ENCODE measurements around the gene CDIP1.
"Not testable (repeated sequence)": the region's sequence is repeated elsewhere in the genome, so short reads cannot be mapped to it uniquely, and the experiment has no call there.

Gene CDIP1

GRCh38 chr16:4576008-4576407, 37.4 kb upstream of the CDIP1 start:
- Mint-ChIP-seq H3K4me1 (no peaks in the 10 kb centered on the region), H3K9me3 (no peaks in the 10 kb centered on the region)
- TF ChIP-seq CTCF (IDR thresholded peaks at IDR 0.05) = no peak

GRCh38 chr16:4574919-4575705, 36.5 kb upstream of the CDIP1 start:
- TF ChIP-seq CTCF (IDR thresholded peaks at IDR 0.05) = no peak
- no peak for DNase-seq
- H3K4me3 Mint-ChIP-seq = no peak overlapping the region

More at GRCh38 chr16:4576008-4576407, 37.4 kb upstream of the CDIP1 start:
- Mint-ChIP-seq H3K27ac (no peak overlapping the region), H3K4me3 (no peak overlapping the region), H3K36me3 (ENCODE audit: low read depth) (no peaks in the 10 kb centered on the region), H3K27me3 (ENCODE audit: low read depth, poor library complexity) (peaks cover 8% of the 10 kb centered on the region)
- no peak for DNase-seq

GRCh38 chr16:4573926-4574325, 35.4 kb upstream of the CDIP1 start:
- not testable (repeated sequence) for H3K9me3 Mint-ChIP-seq; H3K27ac Mint-ChIP-seq; H3K36me3 Mint-ChIP-seq (ENCODE audit: low read depth); H3K4me1 Mint-ChIP-seq; H3K4me3 Mint-ChIP-seq; DNase-seq
- peaks cover 12% of the 10 kb centered on the region for H3K27me3 Mint-ChIP-seq (ENCODE audit: low read depth, poor library complexity)

More at GRCh38 chr16:4574919-4575705, 36.5 kb upstream of the CDIP1 start:
- Mint-ChIP-seq H3K36me3 (ENCODE audit: low read depth) (no peaks in the 10 kb centered on the region), H3K4me1 (no peaks in the 10 kb centered on the region), H3K27ac (peak overlapping the region; percentile 69), H3K9me3 (no peaks in the 10 kb centered on the region), H3K27me3 (ENCODE audit: low read depth, poor library complexity) (peaks cover 12% of the 10 kb centered on the region)

GRCh38 chr16:4572715-4573114, 34.1 kb upstream of the CDIP1 start:
- no peak for DNase-seq
- Mint-ChIP-seq H3K27me3 (ENCODE audit: low read depth, poor library complexity) (peaks cover 12% of the 10 kb centered on the region), H3K27ac (no peak overlapping the region), H3K36me3 (ENCODE audit: low read depth) (no peaks in the 10 kb centered on the region), H3K9me3 (no peaks in the 10 kb centered on the region), H3K4me1 (no peaks in the 10 kb centered on the region), H3K4me3 (no peak overlapping the region)
- TF ChIP-seq CTCF (IDR thresholded peaks at IDR 0.05) = no peak

GRCh38 chr16:4570688-4571321, 32.2 kb upstream of the CDIP1 start:
- no peak for TF ChIP-seq CTCF (IDR thresholded peaks at IDR 0.05)
- no peak overlapping the region for H3K27ac Mint-ChIP-seq

GRCh38 chr16:4570086-4570485, 31.5 kb upstream of the CDIP1 start:
- Mint-ChIP-seq H3K9me3 (no peaks in the 10 kb centered on the region), H3K4me3 (no peak overlapping the region), H3K4me1 (no peaks in the 10 kb centered on the region), H3K27ac (no peak overlapping the region), H3K27me3 (ENCODE audit: low read depth, poor library complexity) (peaks cover 7% of the 10 kb centered on the region), H3K36me3 (ENCODE audit: low read depth) (no peaks in the 10 kb centered on the region)
- no peak for TF ChIP-seq CTCF (IDR thresholded peaks at IDR 0.05)
- no peak for DNase-seq

More at GRCh38 chr16:4570688-4571321, 32.2 kb upstream of the CDIP1 start:
- Mint-ChIP-seq H3K9me3 (no peaks in the 10 kb centered on the region), H3K27me3 (ENCODE audit: low read depth, poor library complexity) (peaks cover 7% of the 10 kb centered on the region), H3K4me1 (no peaks in the 10 kb centered on the region), H3K36me3 (ENCODE audit: low read depth) (no peaks in the 10 kb centered on the region), H3K4me3 (no peak overlapping the region)
- DNase-seq = no peak

All from nephron progenitor cell (in vitro differentiated cells).